HepG2 (cell line): ENCODE measurements around the gene NIN. TPM values are rescaled to one million over a fixed set of nuclear protein-coding genes. Genes with fewer than 3 reads are reported as not detected.

Experiments
- ATAC-seq: fragments of 200-7000 bp; cut with Tn5 transposase; 3 replicates; pipeline ENCODE4 v1.9.1; 2020; ENCODE audit warnings: mild to moderate bottlenecking, moderate library complexity
- BruUV-seq: library from RNA; stranded (reverse); fragments of 400-500 nt; replicated peaks from 2 replicates; lab custom pipeline; 2021; lab: Mats Ljungman, UMichigan
- CTCF ChIA-PET: fragments of 300-600 bp; formaldehyde crosslinking; extraction: SDS; loops from one replicate; lab custom pipeline; 2021; ENCODE audit warnings: low total read pairs, inconsistent platforms, low intra/inter-chr PET ratio; lab: Yijun Ruan, JAX
- POLR2A ChIA-PET: fragments of 350-600 bp; sonication (Branson Sonifier 250); formaldehyde crosslinking; loops from one replicate; lab custom pipeline; 2020; ENCODE audit warnings: antibody characterized with exemption, inconsistent platforms; lab: Yijun Ruan, JAX
- DNase-seq: peaks from one replicate; pipeline ENCODE4 v3.0.0-alpha.2; 2015; ENCODE audit warnings: low spot score
- FAIRE-seq: peaks from 3 replicates; lab custom pipeline; 2011; peaks lifted over from hg19 to GRCh38; lab: Jason Lieb, UNC
- H2AFZ ChIP-seq: one replicate; pipeline ENCODE4 v1.6.1; 2011; ENCODE audit warnings: low read length, inconsistent platforms
- H3K27ac ChIP-seq: fragments of 300-600 bp; 3 replicates; pipeline ENCODE4 v1.8.0; 2011; ENCODE audit warnings: mixed run types, mild to moderate bottlenecking, mixed read lengths, low read length, inconsistent platforms; ENCODE audit not compliant: insufficient read depth; ENCODE audit errors: extremely low read length
- H3K27me3 ChIP-seq, 2 experiments: fragments of 200-600 bp in 1 of 2; 2 replicates in 1 of 2; 3 replicates in 1 of 2; pipeline versions ENCODE4 v1.6.0 to v1.8.0; 2011; ENCODE audit warnings: low read length in 2 of 2, mild to moderate bottlenecking in 2 of 2, moderate library complexity in 2 of 2, inconsistent platforms in 1 of 2; ENCODE audit not compliant: insufficient read depth in 2 of 2, control insufficient read depth in 1 of 2
- H3K36me3 ChIP-seq, 2 experiments: fragments of 200-600 bp in 1 of 2; replicated peaks in 1 of 2; 2 replicates in 1 of 2; 3 replicates in 1 of 2; pipeline versions ENCODE4 v1.5.1 to v1.8.0; 2011; ENCODE audit warnings: low read length in 2 of 2, inconsistent platforms in 1 of 2; ENCODE audit not compliant: insufficient read depth in 2 of 2, control insufficient read depth in 1 of 2
- H3K4me1 ChIP-seq: 2 replicates; pipeline ENCODE4 v1.5.1; 2012; ENCODE audit warnings: low read length, inconsistent platforms; ENCODE audit not compliant: insufficient read depth
- H3K4me2 ChIP-seq: 2 replicates; pipeline ENCODE4 v1.6.0; 2011; ENCODE audit warnings: low read depth, low read length, inconsistent platforms
- H3K4me3 ChIP-seq, 3 experiments: fragments of 200-600 bp in 1 of 3; sonication (generic), shearing (Covaris generic) in 1 of 3; replicated peaks in 1 of 3; 2 replicates each; pipeline ENCODE4 v1.5.1; 2011 to 2016; ENCODE audit warnings: low read length in 3 of 3, inconsistent platforms in 2 of 3, low read depth in 2 of 3, mild to moderate bottlenecking in 2 of 3, control low read depth in 1 of 3, mixed read lengths in 1 of 3; ENCODE audit not compliant: insufficient read depth in 1 of 3
- H3K79me2 ChIP-seq: one replicate; pipeline ENCODE4 v1.6.1; 2011; ENCODE audit warnings: low read length, inconsistent platforms; ENCODE audit not compliant: insufficient read depth
- H3K9ac ChIP-seq: 2 replicates; pipeline ENCODE4 v1.6.0; 2011; ENCODE audit warnings: mild to moderate bottlenecking, low read depth, low read length, inconsistent platforms; ENCODE audit not compliant: insufficient read depth
- H3K9me3 ChIP-seq: 2 replicates; pipeline ENCODE4 v1.5.1; 2012; ENCODE audit warnings: mild to moderate bottlenecking, low read length
- H4K20me1 ChIP-seq: 2 replicates; pipeline ENCODE4 v1.6.0; 2011; ENCODE audit warnings: inconsistent platforms, mild to moderate bottlenecking, low read length, moderate library complexity; ENCODE audit not compliant: insufficient read depth
- EED ChIP-seq: sonication (generic); formaldehyde crosslinking; IDR thresholded peaks from 2 replicates; pipeline ENCODE4 v1.5.0; 2020; ENCODE audit warnings: mild to moderate bottlenecking, missing genetic modification reagents
- NFE2L2 ChIP-seq: fragments of 150-350 bp; IDR thresholded peaks from 2 replicates; pipeline ENCODE4 v1.6.1; 2014; ENCODE audit warnings: low read length
- POLR2G ChIP-seq: fragments of 200-400 bp; formaldehyde crosslinking; IDR thresholded peaks from 2 replicates; pipeline ENCODE4 v1.6.1; 2018; ENCODE audit warnings: mild to moderate bottlenecking, low read depth, low read length, moderate library complexity
- RNF2 ChIP-seq: fragments of 450-650 bp; conservative IDR thresholded peaks from 2 replicates; pipeline ENCODE4 v1.6.1; 2016; ENCODE audit warnings: low read depth
- ZEB1 ChIP-seq: IDR thresholded peaks from 2 replicates; pipeline ENCODE4 v1.6.1; 2012; ENCODE audit warnings: mild to moderate bottlenecking, low read depth, inconsistent platforms; ENCODE audit not compliant: insufficient replicate concordance
- ZNF17 ChIP-seq: sonication (generic); formaldehyde crosslinking; IDR thresholded peaks from 2 replicates; pipeline ENCODE4 v1.5.0; 2020; ENCODE audit warnings: mild to moderate bottlenecking, missing genetic modification reagents
- ZNF337 ChIP-seq: sonication (generic); formaldehyde crosslinking; IDR thresholded peaks from 2 replicates; pipeline ENCODE4 v1.5.1; 2020; ENCODE audit warnings: missing genetic modification reagents, low read depth, mild to moderate bottlenecking, borderline replicate concordance
- ZNF609 ChIP-seq: sonication (generic); formaldehyde crosslinking; IDR thresholded peaks from 2 replicates; pipeline ENCODE4 v1.4.0; 2020; ENCODE audit warnings: mild to moderate bottlenecking, missing genetic modification reagents, borderline replicate concordance
- WGBS: methylation state at CpG from one replicate; pipeline ENCODE4 v1.1.6; 2017; ENCODE audit warnings: low lambda C conversion rate; 5-methylcytosine and 5-hydroxymethylcytosine counted together
- in situ Hi-C: cut with HindIII; loops from 2 replicates; pipeline ENCODE4 v1.10.0; 2017; ENCODE audit warnings: low pct_unique_long_range_greater_than_20kb; ENCODE audit not compliant: extremely low pct_ligation_motif_present
- intact Hi-C: fragments of 100-400 bp; cut with micrococcal nuclease; formaldehyde crosslinking; loops from one replicate; pipeline ENCODE4 v1.10.0; 2022; ENCODE audit not compliant: unreplicated experiment
- polyA plus RNA-seq, 8 experiments: library from polyadenylated mRNA; depleted of rRNA in 3 of 8; stranded (reverse) in 7 of 8; unstranded in 1 of 8; fragments of >200 nt; fragmentation: Illumina TruSeq in 4 of 8; extraction: Trizol in 4 of 8; gene quantifications; 2 replicates each; pipeline versions ENCODE4 v1.2.1 to v1.2.3, GENCODE V29; 2011 to 2016; ENCODE audit warnings: low read depth in 4 of 8, missing spikeins in 1 of 8, mixed read lengths in 1 of 8; ENCODE audit not compliant: insufficient read depth in 1 of 8
- total RNA-seq, 5 experiments: library from RNA; depleted of rRNA; stranded (reverse); fragments of >200 nt; fragmentation: Illumina TruSeq; extraction: Trizol; gene quantifications; 2 replicates each; pipeline ENCODE4 v1.2.3, GENCODE V29; 2016; ENCODE audit warnings: low read depth in 1 of 5

NIN gene
- total and polyA plus RNA-seq, 2 of the 13 experiments (the other 11 are each of a cell fraction or from before 2014, with no cell fraction given) = 2.8 to 9.7 TPM

GRCh38 chr14:50846226-50846880, 15.4 kb upstream of the NIN start:
- Histone ChIP-seq H4K20me1 (no peaks in the 10 kb centered on the region), H3K79me2 (no peaks in the 10 kb centered on the region), H2AFZ (no peak overlapping the region), H3K27ac (no peak overlapping the region), H3K4me3 (no peak overlapping the region), H3K4me2 (no peak overlapping the region), H3K27me3 (no peaks in the 10 kb centered on the region), H3K9ac (no peak overlapping the region), H3K9me3 (no peaks in the 10 kb centered on the region), H3K36me3 (no peaks in the 10 kb centered on the region), H3K4me1 (no peaks in the 10 kb centered on the region)
- 72% methylated on average over 8 of the region's 8 CpGs for WGBS
- intact Hi-C loops (no loop called here), in situ Hi-C loops (no loop called here)
- POLR2A ChIA-PET = no interaction called here
- FAIRE-seq (no peak), ATAC-seq (no peak), DNase-seq (no peak)
- no peak for TF ChIP-seq RNF2
- no peak for TF ChIP-seq ZEB1
- no peak for TF ChIP-seq ZNF17 (CRISPR knock-in tag)
- TF ChIP-seq ZNF337 (CRISPR knock-in tag) = no peak
- TF ChIP-seq ZNF609 (CRISPR knock-in tag) = no peak
- no peak for TF ChIP-seq EED (CRISPR knock-in tag)
- no peak for TF ChIP-seq POLR2G
- no peak for TF ChIP-seq NFE2L2
- BruUV-seq = no TSS peak
- CTCF ChIA-PET = no interaction called here
